Measurements from ENCODE around the gene SLC25A17. TPM values are rescaled to one million over a fixed set of nuclear protein-coding genes. Genes with fewer than 3 reads are reported as not detected.

Gene SLC25A17
- total and polyA plus RNA-seq, 4 experiments from 2014 or later = 15.4 to 19.5 (median 16.5) TPM

GRCh38 chr22:40733919-40734318 is 85.2 kb downstream of the SLC25A17 start:
- no peaks in the 10 kb centered on the region for H3K27me3 Mint-ChIP-seq
- CTCF ChIA-PET (ENCODE audit: partially characterized antibody) = interaction anchor here (1.3 to 4.1 kb wide), 2 partner anchors 49 to 51 kb away, joined by 3 to 14 read pairs; no protein-coding TSS in a partner anchor
- H3K9me3 Mint-ChIP-seq = peaks cover 0 to 4% (median 3%) of the 10 kb centered on the region in 8 donors
- Histone ChIP-seq H3K4me3 (ENCODE audit: low read length in 2 of 2) (no peak overlapping the region), H3K9me3 (ENCODE audit: control insufficient read depth in 1 of 2, low read length in 2 of 2) (no peaks in the 10 kb centered on the region), H3K4me1 (ENCODE audit: insufficient read depth, low read length) (peaks cover 40% of the 10 kb centered on the region), H3K27ac (ENCODE audit: low read depth, low read length) (no peak overlapping the region), H3K27me3 (ENCODE audit: insufficient read depth, low read length) (no peaks in the 10 kb centered on the region), H3K36me3 (ENCODE audit: insufficient read depth, low read length) (no peaks in the 10 kb centered on the region)
- H3K4me3 Mint-ChIP-seq = no peak overlapping the region
- H3K4me1 Mint-ChIP-seq = peaks cover 23 to 38% (median 29%) of the 10 kb centered on the region in 4 donors
- intact Hi-C loops (cut with micrococcal nuclease) = no loop called here
- peak overlapping the region in 2 of 7 donors; percentile 3 to 27 for H3K27ac Mint-ChIP-seq
- POLR2A ChIA-PET (ENCODE audit: partially characterized antibody) = no interaction called here
- no peaks in the 10 kb centered on the region for H3K36me3 Mint-ChIP-seq
- DNase-seq = no peak

GRCh38 chr22:40732999-40733292 is 86.2 kb downstream of the SLC25A17 start:
- no peak for DNase-seq
- no peaks in the 10 kb centered on the region for H3K36me3 Mint-ChIP-seq
- ChIA-PET CTCF (ENCODE audit: partially characterized antibody) (interaction anchor here (1.4 to 1.7 kb wide), 2 partner anchors 14 to 50 kb away, joined by 4 to 7 read pairs; no protein-coding TSS in a partner anchor), POLR2A (ENCODE audit: partially characterized antibody) (interaction anchor here (1.4 to 1.9 kb wide), 3 partner anchors 22 to 50 kb away, joined by 6 to 8 read pairs (median 7); no protein-coding TSS in a partner anchor)
- Histone ChIP-seq H3K4me1 (ENCODE audit: insufficient read depth, low read length) (peaks cover 50% of the 10 kb centered on the region), H3K27me3 (ENCODE audit: insufficient read depth, low read length) (no peaks in the 10 kb centered on the region), H3K9me3 (ENCODE audit: control insufficient read depth in 1 of 2, low read length in 2 of 2) (no peaks in the 10 kb centered on the region), H3K4me3 (ENCODE audit: low read length in 2 of 2) (no peak overlapping the region), H3K36me3 (ENCODE audit: insufficient read depth, low read length) (no peaks in the 10 kb centered on the region), H3K27ac (ENCODE audit: low read depth, low read length) (no peak overlapping the region)
- peak overlapping the region; percentile 92 to 96 (median 95) for H3K27ac Mint-ChIP-seq
- H3K4me1 Mint-ChIP-seq = peaks cover 29 to 47% (median 37%) of the 10 kb centered on the region in 4 donors
- H3K27me3 Mint-ChIP-seq = no peaks in the 10 kb centered on the region
- H3K4me3 Mint-ChIP-seq = peak overlapping the region in 6 of 8 donors; percentile 66 to 85 (median 77)
- peaks cover 0 to 4% (median 3%) of the 10 kb centered on the region in 8 donors for H3K9me3 Mint-ChIP-seq
- intact Hi-C loops (cut with micrococcal nuclease) = loop anchor here (1.0 kb wide), 1 partner anchor 22 kb away; no protein-coding TSS in a partner anchor

GRCh38 chr22:40729284-40729683 is 89.9 kb downstream of the SLC25A17 start:
- H3K4me3 Mint-ChIP-seq = peak overlapping the region in 5 of 8 donors; percentile 73 to 82 (median 77)

GRCh38 chr22:40728731-40729189 is 90.4 kb downstream of the SLC25A17 start:
- Histone ChIP-seq H3K9me3 (ENCODE audit: control insufficient read depth in 1 of 2, low read length in 2 of 2) (no peaks in the 10 kb centered on the region), H3K27ac (ENCODE audit: low read depth, low read length) (peak overlapping the region; percentile 30), H3K36me3 (ENCODE audit: insufficient read depth, low read length) (no peaks in the 10 kb centered on the region), H3K4me3 (ENCODE audit: low read length in 2 of 2) (peak overlapping the region in 1 of 2 donors; percentile 17), H3K4me1 (ENCODE audit: insufficient read depth, low read length) (peaks cover 69% of the 10 kb centered on the region), H3K27me3 (ENCODE audit: insufficient read depth, low read length) (no peaks in the 10 kb centered on the region)
- Mint-ChIP-seq H3K36me3 (peaks cover 0 to 1% of the 10 kb centered on the region in 2 donors), H3K4me1 (peaks cover 35 to 63% (median 49%) of the 10 kb centered on the region in 4 donors), H3K4me3 (peak overlapping the region; percentile 32 to 82 (median 73)), H3K9me3 (peaks cover 0 to 4% (median 3%) of the 10 kb centered on the region in 8 donors), H3K27me3 (no peaks in the 10 kb centered on the region), H3K27ac (peak overlapping the region; percentile 83 to 97 (median 95))
- intact Hi-C loops (cut with micrococcal nuclease) = loop anchor here (1.0 to 5.0 kb wide), 2 partner anchors 16 to 34 kb away; no protein-coding TSS in a partner anchor
- POLR2A ChIA-PET (ENCODE audit: partially characterized antibody) = interaction anchor here (0.9 to 2.3 kb wide), 11 partner anchors 10 to 364 kb away, joined by 3 to 21 read pairs (median 4); partner anchors contain the start of genes EP300, ST13 and XPNPEP3
- DNase-seq = peak; percentile 67 to 84 (median 76)
- CTCF ChIA-PET (ENCODE audit: partially characterized antibody) = interaction anchor here (0.8 to 1.7 kb wide), 6 partner anchors 11 to 128 kb away, joined by 3 to 11 read pairs (median 4); partner anchors contain the start of gene XPNPEP3

More at GRCh38 chr22:40729284-40729683, 89.9 kb downstream of the SLC25A17 start:
- H3K36me3 ChIP-seq (ENCODE audit: insufficient read depth, low read length) = no peaks in the 10 kb centered on the region
- peaks cover 0 to 4% (median 3%) of the 10 kb centered on the region in 8 donors for H3K9me3 Mint-ChIP-seq
- no peaks in the 10 kb centered on the region for H3K27me3 ChIP-seq (ENCODE audit: insufficient read depth, low read length)
- peak overlapping the region in 1 of 2 donors; percentile 8 for H3K4me3 ChIP-seq (ENCODE audit: low read length in 2 of 2)
- POLR2A ChIA-PET (ENCODE audit: partially characterized antibody) = interaction anchor here (1.0 to 2.3 kb wide), 9 partner anchors 10 to 363 kb away, joined by 3 to 21 read pairs (median 5); partner anchors contain the start of genes EP300, ST13 and XPNPEP3
- H3K27me3 Mint-ChIP-seq = no peaks in the 10 kb centered on the region
- H3K27ac Mint-ChIP-seq = peak overlapping the region; percentile 83 to 97 (median 95)
- DNase-seq = no peak
- H3K4me1 Mint-ChIP-seq = peaks cover 38 to 63% (median 49%) of the 10 kb centered on the region in 4 donors
- intact Hi-C loops (cut with micrococcal nuclease) = loop anchor here (5.0 kb wide), 1 partner anchor 33 kb away; no protein-coding TSS in a partner anchor
- H3K4me1 ChIP-seq (ENCODE audit: insufficient read depth, low read length) = peaks cover 69% of the 10 kb centered on the region
- H3K36me3 Mint-ChIP-seq = peaks cover 0 to 1% of the 10 kb centered on the region in 2 donors
- H3K9me3 ChIP-seq (ENCODE audit: control insufficient read depth in 1 of 2, low read length in 2 of 2) = no peaks in the 10 kb centered on the region
- CTCF ChIA-PET (ENCODE audit: partially characterized antibody) = interaction anchor here (1.0 to 1.7 kb wide), 4 partner anchors 11 to 128 kb away, joined by 3 to 11 read pairs (median 4); partner anchors contain the start of gene XPNPEP3
- peak overlapping the region; percentile 30 for H3K27ac ChIP-seq (ENCODE audit: low read depth, low read length)

- no peaks in the 10 kb centered on the region for H3K27me3 Mint-ChIP-seq
- H3K4me3 ChIP-seq (ENCODE audit: low read length in 2 of 2) = peak overlapping the region in 1 of 2 donors; percentile 31
- CTCF ChIA-PET (ENCODE audit: partially characterized antibody) = interaction anchor here (0.7 to 1.7 kb wide), 5 partner anchors 12 to 129 kb away, joined by 3 to 11 read pairs (median 4); partner anchors contain the start of gene XPNPEP3
- peak overlapping the region; percentile 30 for H3K27ac ChIP-seq (ENCODE audit: low read depth, low read length)
- no peak for DNase-seq
- peak overlapping the region; percentile 83 to 97 (median 95) for H3K27ac Mint-ChIP-seq
- intact Hi-C loops (cut with micrococcal nuclease) = loop anchor here (1.0 to 5.0 kb wide), 2 partner anchors 16 to 34 kb away; no protein-coding TSS in a partner anchor
- H3K27me3 ChIP-seq (ENCODE audit: insufficient read depth, low read length) = no peaks in the 10 kb centered on the region
- H3K36me3 ChIP-seq (ENCODE audit: insufficient read depth, low read length) = no peaks in the 10 kb centered on the region
- peaks cover 0 to 1% of the 10 kb centered on the region in 2 donors for H3K36me3 Mint-ChIP-seq
- no peaks in the 10 kb centered on the region for H3K9me3 ChIP-seq (ENCODE audit: control insufficient read depth in 1 of 2, low read length in 2 of 2)
- H3K4me3 Mint-ChIP-seq = peak overlapping the region in 6 of 8 donors; percentile 35 to 82 (median 75)
- H3K9me3 Mint-ChIP-seq = peaks cover 0 to 4% (median 3%) of the 10 kb centered on the region in 8 donors
- POLR2A ChIA-PET (ENCODE audit: partially characterized antibody) = interaction anchor here (0.9 to 2.3 kb wide), 11 partner anchors 10 to 364 kb away, joined by 3 to 21 read pairs (median 5); partner anchors contain the start of genes EP300, ST13 and XPNPEP3
- peaks cover 68% of the 10 kb centered on the region for H3K4me1 ChIP-seq (ENCODE audit: insufficient read depth, low read length)
- peaks cover 36 to 62% (median 49%) of the 10 kb centered on the region in 4 donors for H3K4me1 Mint-ChIP-seq
These were observed 91.1 kb downstream of the SLC25A17 start for GRCh38 chr22:40727964-40728615.

- H3K4me1 Mint-ChIP-seq = peaks cover 28 to 54% (median 43%) of the 10 kb centered on the region in 4 donors
- peaks cover 60% of the 10 kb centered on the region for H3K4me1 ChIP-seq (ENCODE audit: insufficient read depth, low read length)
- peak in 3 of 5 donors; percentile 4 to 14 (median 13) for DNase-seq
- no peaks in the 10 kb centered on the region for H3K36me3 ChIP-seq (ENCODE audit: insufficient read depth, low read length)
- peak overlapping the region in 7 of 8 donors; percentile 9 to 78 (median 62) for H3K4me3 Mint-ChIP-seq
- intact Hi-C loops (cut with micrococcal nuclease) = loop anchor here (5.0 kb wide), 1 partner anchor 35 kb away; no protein-coding TSS in a partner anchor
- no peaks in the 10 kb centered on the region for H3K9me3 ChIP-seq (ENCODE audit: control insufficient read depth in 1 of 2, low read length in 2 of 2)
- H3K9me3 Mint-ChIP-seq = peaks cover 0 to 4% (median 3%) of the 10 kb centered on the region in 8 donors
- peak overlapping the region; percentile 32 to 97 (median 87) for H3K27ac Mint-ChIP-seq
- no peaks in the 10 kb centered on the region for H3K27me3 Mint-ChIP-seq
- CTCF ChIA-PET (ENCODE audit: partially characterized antibody) = interaction anchor here (0.7 to 1.7 kb wide), 8 partner anchors 8 to 45 kb away, joined by 3 to 11 read pairs (median 3); no protein-coding TSS in a partner anchor
- peak overlapping the region; percentile 28 for H3K27ac ChIP-seq (ENCODE audit: low read depth, low read length)
- POLR2A ChIA-PET (ENCODE audit: partially characterized antibody) = interaction anchor here (0.6 to 1.5 kb wide), 5 partner anchors 12 to 39 kb away, joined by 3 to 5 read pairs (median 4); no protein-coding TSS in a partner anchor
- peaks cover 0 to 1% of the 10 kb centered on the region in 2 donors for H3K36me3 Mint-ChIP-seq
- H3K4me3 ChIP-seq (ENCODE audit: low read length in 2 of 2) = peak overlapping the region in 1 of 2 donors; percentile 31
- H3K27me3 ChIP-seq (ENCODE audit: insufficient read depth, low read length) = no peaks in the 10 kb centered on the region
These were observed 91.8 kb downstream of the SLC25A17 start for GRCh38 chr22:40727070-40727963.
